ENCODE data around the gene CKS1B. TPM values are rescaled to one million over a fixed set of nuclear protein-coding genes. Genes with fewer than 3 reads are reported as not detected.

Gene CKS1B
- total RNA-seq, 1 experiment from 2014 or later, result 258 TPM

GRCh38 chr1:154966111-154966510 is 8.4 kb upstream of the CKS1B start (continued):
- no peak for TF ChIP-seq EMX1 (CRISPR knock-in tag; IDR thresholded peaks at IDR 0.05)
- TF ChIP-seq SMAD4 (CRISPR knock-in tag; IDR thresholded peaks at IDR 0.05), result no peak

- peaks cover 46% of the 10 kb centered on the region for H3K4me1 Mint-ChIP-seq
- ATAC-seq (no peak), DNase-seq (ENCODE audit: low spot score) (no peak)
- no peak overlapping the region for H3K4me3 Mint-ChIP-seq
- no peaks in the 10 kb centered on the region for H3K9me3 Mint-ChIP-seq
- no peak overlapping the region for H3K27ac Mint-ChIP-seq
- CTCF ChIA-PET, result interaction anchor here (8.3 kb wide), 1 partner anchor 30 kb away, joined by 176 read pairs; the partner anchor contains the start of genes LENEP and ZBTB7B
- peaks cover 48% of the 10 kb centered on the region for H3K36me3 Mint-ChIP-seq
- TF ChIP-seq ESRRA (CRISPR knock-in tag; IDR thresholded peaks at IDR 0.05; ENCODE audit: borderline replicate concordance) (no peak), FOXP1 (CRISPR knock-in tag; IDR thresholded peaks at IDR 0.05; ENCODE audit: borderline replicate concordance) (peak; percentile 39; the same call in 1 of the 2 replicates), ARID4B (CRISPR knock-in tag; IDR thresholded peaks at IDR 0.05; ENCODE audit: borderline replicate concordance) (no peak), ATF6 (CRISPR knock-in tag; IDR thresholded peaks at IDR 0.05) (no peak), TP53 (CRISPR knock-in tag; IDR thresholded peaks at IDR 0.05) (no peak), MXD4 (CRISPR knock-in tag; IDR thresholded peaks at IDR 0.05; ENCODE audit: borderline replicate concordance) (no peak), SMAD4 (CRISPR knock-in tag; IDR thresholded peaks at IDR 0.05) (no peak)
- H3K27me3 Mint-ChIP-seq (ENCODE audit: low read depth), result no peaks in the 10 kb centered on the region
- POLR2A ChIA-PET, result interaction anchor here (1.0 to 7.3 kb wide), 2 partner anchors 11 to 31 kb away, joined by 3 to 176 read pairs; partner anchors contain the start of genes LENEP and ZBTB7B
Measured at GRCh38 chr1:154967331-154967950, 7.0 kb upstream of the CKS1B start.

- Mint-ChIP-seq H3K9me3 (no peaks in the 10 kb centered on the region), H3K27ac (peak overlapping the region; percentile 81), H3K27me3 (ENCODE audit: low read depth) (no peaks in the 10 kb centered on the region), H3K36me3 (peaks cover 42% of the 10 kb centered on the region), H3K4me3 (no peak overlapping the region), H3K4me1 (peaks cover 45% of the 10 kb centered on the region)
- ChIA-PET CTCF (interaction anchor here (0.7 to 8.3 kb wide), 3 partner anchors 25 to 93 kb away, joined by 5 to 176 read pairs (median 6); partner anchors contain the start of genes LENEP and ZBTB7B), POLR2A (interaction anchor here (0.9 to 7.3 kb wide), 5 partner anchors 12 to 49 kb away, joined by 3 to 176 read pairs (median 66); partner anchors contain the start of genes FLAD1, LENEP, PBXIP1 and ZBTB7B)
- no peak for TF ChIP-seq ZNF232 (CRISPR knock-in tag; IDR thresholded peaks at IDR 0.05)
- TF ChIP-seq ZNF138 (CRISPR knock-in tag; conservative IDR thresholded peaks at IDR 0.05), result no peak
- no peak for TF ChIP-seq OVOL2 (CRISPR knock-in tag; IDR thresholded peaks at IDR 0.05; ENCODE audit: borderline replicate concordance)
- TF ChIP-seq ERG (CRISPR knock-in tag; IDR thresholded peaks at IDR 0.05), result no peak
- no peak for TF ChIP-seq ZNF512 (CRISPR knock-in tag; IDR thresholded peaks at IDR 0.05; ENCODE audit: borderline replicate concordance)
- TF ChIP-seq ELF4 (CRISPR knock-in tag; IDR thresholded peaks at IDR 0.05; ENCODE audit: low read depth), result no peak
- TF ChIP-seq ZNF416 (CRISPR knock-in tag; IDR thresholded peaks at IDR 0.05), result no peak
- DNase-seq (ENCODE audit: low spot score), result no peak
- no peak for ATAC-seq
Measured at GRCh38 chr1:154968731-154969130, 5.8 kb upstream of the CKS1B start.
